OCI-LY7 (cell line): ENCODE measurements around the gene MYOT. TPM values are rescaled to one million over a fixed set of nuclear protein-coding genes. Genes with fewer than 3 reads are reported as not detected.

Experiments
- BruUV-seq: library from RNA; stranded (reverse); fragments of 400-500 nt; replicated peaks from 2 replicates; lab custom pipeline; 2021; lab: Mats Ljungman, UMichigan
- CTCF ChIA-PET: fragments of 300-600 bp; sonication (Branson Sonifier 250); formaldehyde crosslinking; loops from one replicate; lab custom pipeline; 2022; ENCODE audit warnings: antibody characterized with exemption; ENCODE audit not compliant: unreplicated experiment; lab: Charles Lee
- POLR2A ChIA-PET: fragments of 300-600 bp; sonication (Branson Sonifier 250); formaldehyde crosslinking; loops from one replicate; lab custom pipeline; 2022; ENCODE audit warnings: antibody characterized with exemption; lab: Charles Lee
- DNase-seq: peaks from one replicate; pipeline ENCODE4 v3.0.0-alpha.2; 2015; ENCODE audit warnings: low spot score
- H2AFZ ChIP-seq: fragments of 200-600 bp; sonication (generic), shearing (Covaris generic); 2 replicates; pipeline ENCODE4 v1.6.1; 2014; ENCODE audit warnings: mild to moderate bottlenecking, antibody characterized with exemption, low read length, moderate library complexity
- H3K27ac ChIP-seq: fragments of 200-600 bp; sonication (generic); 2 replicates; pipeline ENCODE4 v1.5.1; 2014; ENCODE audit warnings: mixed run types, low read depth, mild to moderate bottlenecking, moderate library complexity, low read length, inconsistent platforms; ENCODE audit not compliant: poor library complexity, severe bottlenecking
- H3K36me3 ChIP-seq: fragments of 200-600 bp; sonication (generic); 2 replicates; pipeline ENCODE4 v1.6.1; 2014; ENCODE audit warnings: mild to moderate bottlenecking, antibody characterized with exemption, low read length, moderate library complexity, mixed read lengths; ENCODE audit not compliant: insufficient read depth
- H3K4me1 ChIP-seq: fragments of 200-600 bp; sonication (generic); 2 replicates; pipeline ENCODE4 v1.5.1; 2014; ENCODE audit warnings: mild to moderate bottlenecking, low read length; ENCODE audit not compliant: insufficient read depth, poor library complexity, severe bottlenecking
- H3K4me2 ChIP-seq: fragments of 200-600 bp; sonication (generic); 2 replicates; pipeline ENCODE4 v1.6.1; 2014; ENCODE audit warnings: mild to moderate bottlenecking, low read length
- H3K4me3 ChIP-seq: fragments of 200-600 bp; sonication (generic); 2 replicates; pipeline ENCODE4 v1.5.1; 2014; ENCODE audit warnings: mild to moderate bottlenecking, low read depth, low read length; ENCODE audit not compliant: poor library complexity, severe bottlenecking
- H3K79me2 ChIP-seq: fragments of 200-600 bp; sonication (generic); 2 replicates; pipeline ENCODE4 v1.6.1; 2016; ENCODE audit warnings: low read depth, mild to moderate bottlenecking, low read length, moderate library complexity, mixed read lengths; ENCODE audit not compliant: insufficient read depth
- H3K9me2 ChIP-seq: fragments of 200-600 bp; sonication (generic); 2 replicates; pipeline ENCODE4 v1.6.1; 2016; ENCODE audit warnings: mild to moderate bottlenecking, low read length, mixed read lengths; ENCODE audit not compliant: insufficient read depth
- H3K9me3 ChIP-seq: fragments of 200-600 bp; sonication (generic); 2 replicates; pipeline ENCODE4 v1.6.1; 2014; ENCODE audit warnings: mild to moderate bottlenecking, mixed run types, low read length, mixed read lengths
- H4K20me1 ChIP-seq: fragments of 200-600 bp; sonication (generic); 2 replicates; pipeline ENCODE4 v1.6.1; 2014; ENCODE audit warnings: mild to moderate bottlenecking, antibody characterized with exemption, low read length, moderate library complexity, mixed read lengths; ENCODE audit not compliant: insufficient read depth
- CTCF ChIP-seq: fragments of 200-600 bp; sonication (generic); conservative IDR thresholded peaks from 2 replicates; pipeline ENCODE4 v1.5.1; 2014; ENCODE audit warnings: mild to moderate bottlenecking, antibody characterized with exemption, low read length, moderate library complexity, mixed read lengths
- EZH2phosphoT487 ChIP-seq: fragments of 200-600 bp; sonication (generic); IDR thresholded peaks from 2 replicates; pipeline ENCODE4 v1.6.1; 2018; ENCODE audit warnings: low read depth, borderline replicate concordance, mild to moderate bottlenecking, mixed run types, antibody characterized with exemption, low read length, moderate library complexity, mixed read lengths
- intact Hi-C: fragments of 100-400 bp; cut with micrococcal nuclease; formaldehyde crosslinking; loops from one replicate; pipeline ENCODE4 v1.10.0; 2022; ENCODE audit not compliant: unreplicated experiment
- total RNA-seq, 2 experiments: library from RNA; depleted of rRNA in 1 of 2; stranded (reverse); fragments of >200 nt in 1 of 2; shearing (Covaris generic) in 1 of 2; gene quantifications; 2 replicates each; pipeline ENCODE4 v1.2.3, GENCODE V29; 2014 to 2022

MYOT gene
- total RNA-seq, 2 experiments from 2014 or later: not detected

- no TSS peak for BruUV-seq
- Histone ChIP-seq H4K20me1 (no peaks in the 10 kb centered on the region), H3K4me2 (no peak overlapping the region), H3K79me2 (no peaks in the 10 kb centered on the region), H3K36me3 (no peaks in the 10 kb centered on the region), H3K4me3 (no peak overlapping the region), H3K27ac (no peak overlapping the region), H3K4me1 (peaks cover 8% of the 10 kb centered on the region), H3K9me3 (no peaks in the 10 kb centered on the region), H3K9me2 (no peaks in the 10 kb centered on the region), H2AFZ (no peak overlapping the region)
- no peak for DNase-seq
- TF ChIP-seq EZH2phosphoT487 (no peak), CTCF (no peak)
- ChIA-PET POLR2A (interaction anchor here (1.1 to 1.3 kb wide), 2 partner anchors 8 to 13 kb away, joined by 3 to 8 read pairs; partner anchors contain the start of gene PKD2L2), CTCF (interaction anchor here (0.6 kb wide), 1 partner anchor 13 kb away, joined by 3 read pairs; the partner anchor contains the start of gene PKD2L2)
- intact Hi-C loops: no loop called here
These were observed 34.9 kb downstream of the MYOT start for GRCh38 chr5:137902408-137903133.

- ChIA-PET POLR2A (no interaction called here), CTCF (no interaction called here)
- Histone ChIP-seq H3K4me1 (no peaks in the 10 kb centered on the region), H3K9me3 (peaks cover 10% of the 10 kb centered on the region; the same call in 1 of the 2 replicates), H4K20me1 (no peaks in the 10 kb centered on the region), H3K27ac (no peak overlapping the region), H3K4me3 (no peak overlapping the region), H2AFZ (no peak overlapping the region), H3K9me2 (peaks cover 3% of the 10 kb centered on the region; the same call in 1 of the 2 replicates), H3K79me2 (no peaks in the 10 kb centered on the region), H3K4me2 (no peak overlapping the region), H3K36me3 (no peaks in the 10 kb centered on the region)
- TF ChIP-seq EZH2phosphoT487 (no peak), CTCF (no peak)
- DNase-seq: no peak
- intact Hi-C loops: no loop called here
- no TSS peak for BruUV-seq
These were observed 47.1 kb downstream of the MYOT start for GRCh38 chr5:137914758-137915157.

GRCh38 chr5:137916923-137917322, 49.3 kb downstream of the MYOT start:
- Histone ChIP-seq H4K20me1 (no peaks in the 10 kb centered on the region), H3K79me2 (no peaks in the 10 kb centered on the region), H3K4me1 (no peaks in the 10 kb centered on the region), H3K9me3 (peaks cover 10% of the 10 kb centered on the region; the same call in 1 of the 2 replicates), H2AFZ (no peak overlapping the region), H3K4me2 (no peak overlapping the region), H3K27ac (no peak overlapping the region), H3K36me3 (no peaks in the 10 kb centered on the region), H3K9me2 (peaks cover 3% of the 10 kb centered on the region; the same call in 1 of the 2 replicates), H3K4me3 (no peak overlapping the region)
- TF ChIP-seq CTCF (no peak), EZH2phosphoT487 (no peak)
- BruUV-seq: no TSS peak
- CTCF ChIA-PET: no interaction called here
- DNase-seq: no peak
- POLR2A ChIA-PET: interaction anchor here (0.6 to 0.7 kb wide), 4 partner anchors 26 to 1108 kb away, joined by 3 to 5 read pairs (median 3); no protein-coding TSS in a partner anchor
- intact Hi-C loops: no loop called here
